ENCODE results near the gene SOST. TPM values are rescaled to one million over a fixed set of nuclear protein-coding genes. Genes with fewer than 3 reads are reported as not detected.

SOST gene
- total RNA-seq, 4 donors from 2014 or later = not detected

DNA sequence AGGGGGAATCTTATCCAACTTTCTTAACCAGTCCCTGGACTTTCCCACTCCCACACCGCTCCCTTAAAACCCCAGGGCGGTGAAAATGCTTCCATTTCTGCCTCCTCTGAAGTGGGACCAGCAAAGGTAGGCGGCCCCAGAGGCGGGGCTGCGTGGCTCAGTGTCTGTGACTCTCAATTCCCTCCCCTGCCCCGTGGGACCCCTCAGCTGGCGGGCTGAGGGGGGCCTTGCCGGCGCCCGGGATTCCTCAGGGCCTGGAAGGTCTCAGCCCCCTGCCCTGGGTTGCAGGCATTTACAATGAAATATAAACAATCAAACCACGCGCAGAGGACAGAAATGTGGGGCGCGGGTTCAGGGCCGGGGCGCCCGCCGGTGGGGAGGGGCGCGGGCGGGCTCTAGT lies 3.6 kb downstream of the SOST start:
- Histone ChIP-seq H3K4me3 (peak overlapping the region in 1 of 4 donors; percentile 21), H3K27ac (no peak overlapping the region), H3K9me3 (no peaks in the 10 kb centered on the region), H3K27me3 (peaks cover 0 to 12% of the 10 kb centered on the region in 2 donors), H3K36me3 (no peaks in the 10 kb centered on the region), H3K4me1 (peaks cover 0 to 9% (median 3%) of the 10 kb centered on the region in 4 donors)
- DNase-seq = no peak
- TF ChIP-seq, protein P1, sequence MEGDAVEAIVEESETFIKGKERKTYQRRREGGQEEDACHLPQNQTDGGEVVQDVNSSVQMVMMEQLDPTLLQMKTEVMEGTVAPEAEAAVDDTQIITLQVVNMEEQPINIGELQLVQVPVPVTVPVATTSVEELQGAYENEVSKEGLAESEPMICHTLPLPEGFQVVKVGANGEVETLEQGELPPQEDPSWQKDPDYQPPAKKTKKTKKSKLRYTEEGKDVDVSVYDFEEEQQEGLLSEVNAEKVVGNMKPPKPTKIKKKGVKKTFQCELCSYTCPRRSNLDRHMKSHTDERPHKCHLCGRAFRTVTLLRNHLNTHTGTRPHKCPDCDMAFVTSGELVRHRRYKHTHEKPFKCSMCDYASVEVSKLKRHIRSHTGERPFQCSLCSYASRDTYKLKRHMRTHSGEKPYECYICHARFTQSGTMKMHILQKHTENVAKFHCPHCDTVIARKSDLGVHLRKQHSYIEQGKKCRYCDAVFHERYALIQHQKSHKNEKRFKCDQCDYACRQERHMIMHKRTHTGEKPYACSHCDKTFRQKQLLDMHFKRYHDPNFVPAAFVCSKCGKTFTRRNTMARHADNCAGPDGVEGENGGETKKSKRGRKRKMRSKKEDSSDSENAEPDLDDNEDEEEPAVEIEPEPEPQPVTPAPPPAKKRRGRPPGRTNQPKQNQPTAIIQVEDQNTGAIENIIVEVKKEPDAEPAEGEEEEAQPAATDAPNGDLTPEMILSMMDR (IDR thresholded peaks at IDR 0.05) = no peak
- no peak for TF ChIP-seq POLR2A (IDR thresholded peaks at IDR 0.05)

DNA sequence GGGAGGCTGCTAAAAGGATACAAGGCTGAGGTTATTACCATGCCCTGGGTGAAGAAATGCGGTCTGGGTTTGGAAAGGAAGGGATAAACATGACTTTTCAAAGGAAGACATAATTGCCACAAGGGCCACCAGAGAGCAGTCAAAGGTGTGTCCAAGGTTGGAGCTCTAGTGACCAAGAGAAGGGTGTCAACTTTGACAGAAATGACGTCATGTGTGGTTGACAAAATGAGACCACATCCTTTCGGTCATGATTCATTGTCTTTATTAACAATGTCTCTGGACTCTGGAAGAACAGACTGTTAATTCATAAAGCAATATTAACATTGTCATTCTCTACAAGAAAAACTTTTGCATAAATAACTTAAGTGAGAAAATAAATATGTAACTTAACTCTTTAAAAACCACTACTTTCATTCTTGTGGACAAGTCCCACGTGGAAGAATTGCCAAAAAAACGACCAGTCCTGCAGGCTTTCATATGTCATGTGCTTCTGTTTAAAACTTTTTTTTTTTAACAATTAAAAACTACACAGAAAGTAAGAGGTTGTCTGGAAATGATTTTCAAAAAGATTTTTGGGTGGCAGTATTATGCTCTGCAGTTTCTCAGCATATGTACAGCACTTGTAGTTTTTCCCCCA lies 5.0 kb downstream of the SOST start:
- DNase-seq = no peak
- TF ChIP-seq POLR2A (IDR thresholded peaks at IDR 0.05) = no peak
- TF ChIP-seq, protein P1 (IDR thresholded peaks at IDR 0.05) = no peak
- no peaks in the 10 kb centered on the region for H3K9me3 ChIP-seq
- no peak overlapping the region for H3K27ac ChIP-seq
- no peaks in the 10 kb centered on the region for H3K36me3 ChIP-seq
- peaks cover 0 to 12% of the 10 kb centered on the region in 2 donors for H3K27me3 ChIP-seq
- H3K4me3 ChIP-seq = no peak overlapping the region
- peaks cover 0 to 9% (median 3%) of the 10 kb centered on the region in 4 donors for H3K4me1 ChIP-seq

DNA sequence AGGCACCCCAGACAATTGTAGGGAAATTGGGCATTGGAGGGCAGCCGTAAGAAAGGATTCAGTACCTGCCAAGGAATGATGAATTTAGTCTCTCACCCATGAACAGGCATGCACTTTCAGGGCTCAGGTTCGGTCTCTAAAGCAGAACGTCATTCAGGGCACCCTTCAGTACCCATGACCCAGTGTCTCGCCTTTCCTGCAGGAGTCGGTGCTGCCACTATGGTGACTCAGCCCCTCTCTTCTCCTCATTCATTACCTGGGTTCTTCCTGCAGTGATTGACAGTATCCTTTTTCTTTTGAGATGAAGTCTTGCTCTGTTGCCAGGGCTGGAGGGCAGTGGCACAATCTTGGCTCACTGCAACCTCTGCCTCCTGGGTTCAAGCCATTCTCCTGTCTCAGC lies 8.4 kb downstream of the SOST start:
- H3K9me3 ChIP-seq = no peaks in the 10 kb centered on the region
- no peak for DNase-seq
- peaks cover 0 to 5% of the 10 kb centered on the region in 2 donors for H3K27me3 ChIP-seq
- H3K36me3 ChIP-seq = no peaks in the 10 kb centered on the region
- no peak overlapping the region for H3K4me3 ChIP-seq
- no peak overlapping the region for H3K27ac ChIP-seq
- TF ChIP-seq POLR2A (IDR thresholded peaks at IDR 0.05) = no peak
- TF ChIP-seq, protein P1 (IDR thresholded peaks at IDR 0.05) = no peak
- H3K4me1 ChIP-seq = peaks cover 0 to 3% (median under 1%) of the 10 kb centered on the region in 4 donors

DNA sequence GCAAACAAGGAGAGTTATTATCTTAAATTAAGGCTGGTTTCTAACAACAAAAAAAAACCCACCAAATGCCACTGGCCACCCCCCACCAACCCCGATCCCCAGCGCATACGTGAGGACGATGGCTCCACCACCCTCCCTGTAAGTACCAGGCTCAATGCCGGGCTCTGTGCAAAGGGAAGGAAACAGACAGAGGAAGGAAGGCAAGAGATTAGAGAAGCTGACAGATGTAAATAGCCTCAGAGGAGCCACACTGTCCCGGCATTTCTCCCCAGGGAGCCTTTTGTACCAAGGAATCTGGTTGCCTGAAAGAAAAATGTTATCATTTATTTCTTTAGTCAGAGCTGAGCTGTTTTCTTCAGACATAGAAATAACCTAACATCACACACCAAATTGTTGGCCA lies 13.1 kb downstream of the SOST start:
- Histone ChIP-seq H3K27me3 (no peaks in the 10 kb centered on the region), H3K9me3 (no peaks in the 10 kb centered on the region), H3K36me3 (no peaks in the 10 kb centered on the region), H3K4me1 (no peaks in the 10 kb centered on the region), H3K4me3 (no peak overlapping the region), H3K27ac (no peak overlapping the region)
- no peak for TF ChIP-seq POLR2A (IDR thresholded peaks at IDR 0.05)
- TF ChIP-seq, protein P1 (IDR thresholded peaks at IDR 0.05) = no peak
- DNase-seq = no peak

DNA sequence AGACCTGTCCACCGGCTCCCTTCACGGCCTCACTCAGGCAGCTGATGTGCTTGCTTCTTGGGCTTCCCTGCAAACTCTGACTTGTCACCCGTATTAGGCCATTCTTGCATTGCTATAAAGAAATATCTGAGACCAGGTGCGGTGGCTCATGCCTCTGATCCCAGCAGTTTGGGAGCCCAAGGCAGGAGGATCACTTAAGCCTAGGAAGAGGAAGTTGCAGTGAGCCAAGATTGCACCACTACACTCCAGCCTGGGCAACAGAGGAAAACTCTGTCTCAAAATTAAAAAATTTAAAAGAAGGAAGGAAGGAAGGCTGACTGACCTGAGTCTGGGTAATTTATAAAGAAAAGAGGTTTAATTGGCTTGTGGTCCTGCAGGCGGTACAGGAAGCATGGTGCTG lies 17.0 kb downstream of the SOST start:
- no peak overlapping the region for H3K27ac ChIP-seq
- DNase-seq = no peak
- no peaks in the 10 kb centered on the region for H3K9me3 ChIP-seq
- no peaks in the 10 kb centered on the region for H3K36me3 ChIP-seq
- no peak overlapping the region for H3K4me3 ChIP-seq
- H3K27me3 ChIP-seq = no peaks in the 10 kb centered on the region
- H3K4me1 ChIP-seq = no peaks in the 10 kb centered on the region
- TF ChIP-seq POLR2A (IDR thresholded peaks at IDR 0.05) = no peak
- TF ChIP-seq, protein P1 (IDR thresholded peaks at IDR 0.05) = no peak
